Neural progenitor cell (in vitro differentiated cells): Measurements from ENCODE around the gene CA12.

ENCODE experiments used
- EZH2 ChIP-seq: fragments of 200-600 bp; sonication (generic); IDR thresholded peaks from 2 replicates; pipeline ENCODE4 v1.6.1; 2017; ENCODE audit warnings: antibody characterized with exemption, mild to moderate bottlenecking, moderate library complexity
- TF ChIP-seq, protein P1 (sequence below): fragments of 200-600 bp; sonication (generic); IDR thresholded peaks from 2 replicates; pipeline ENCODE4 v1.5.1; 2017; ENCODE audit warnings: antibody characterized with exemption, mild to moderate bottlenecking

DNA sequence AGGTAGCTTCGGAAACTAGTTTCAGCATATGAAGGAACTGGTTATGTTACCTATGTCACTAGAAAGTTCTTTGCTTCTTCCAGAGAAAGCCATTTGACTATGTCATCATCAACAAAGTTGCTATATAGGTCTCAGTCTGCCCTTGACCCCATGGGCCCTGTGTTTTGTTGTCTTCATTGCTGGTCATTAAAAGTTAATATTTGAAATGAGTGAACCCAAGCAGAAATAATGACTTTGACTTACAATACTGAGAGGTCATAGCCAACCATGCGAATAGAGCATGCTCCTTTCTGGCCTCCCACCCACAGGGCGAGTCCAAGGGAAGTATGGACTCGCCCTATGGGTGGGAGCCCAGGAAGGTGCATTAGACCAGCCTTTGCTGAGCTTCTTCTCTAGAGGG, 63.3 kb downstream of the CA12 start:
- TF ChIP-seq, protein P1, sequence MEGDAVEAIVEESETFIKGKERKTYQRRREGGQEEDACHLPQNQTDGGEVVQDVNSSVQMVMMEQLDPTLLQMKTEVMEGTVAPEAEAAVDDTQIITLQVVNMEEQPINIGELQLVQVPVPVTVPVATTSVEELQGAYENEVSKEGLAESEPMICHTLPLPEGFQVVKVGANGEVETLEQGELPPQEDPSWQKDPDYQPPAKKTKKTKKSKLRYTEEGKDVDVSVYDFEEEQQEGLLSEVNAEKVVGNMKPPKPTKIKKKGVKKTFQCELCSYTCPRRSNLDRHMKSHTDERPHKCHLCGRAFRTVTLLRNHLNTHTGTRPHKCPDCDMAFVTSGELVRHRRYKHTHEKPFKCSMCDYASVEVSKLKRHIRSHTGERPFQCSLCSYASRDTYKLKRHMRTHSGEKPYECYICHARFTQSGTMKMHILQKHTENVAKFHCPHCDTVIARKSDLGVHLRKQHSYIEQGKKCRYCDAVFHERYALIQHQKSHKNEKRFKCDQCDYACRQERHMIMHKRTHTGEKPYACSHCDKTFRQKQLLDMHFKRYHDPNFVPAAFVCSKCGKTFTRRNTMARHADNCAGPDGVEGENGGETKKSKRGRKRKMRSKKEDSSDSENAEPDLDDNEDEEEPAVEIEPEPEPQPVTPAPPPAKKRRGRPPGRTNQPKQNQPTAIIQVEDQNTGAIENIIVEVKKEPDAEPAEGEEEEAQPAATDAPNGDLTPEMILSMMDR: no peak
- no peak for TF ChIP-seq EZH2
